Ecto neural progenitor cell (in vitro differentiated cells): ENCODE data around the gene CDH15.

Experiments
- DNase-seq: peaks from one replicate; pipeline ENCODE4 v3.0.0-alpha.2; 2018; ENCODE audit warnings: low spot score

The CDH15 gene

GRCh38 chr16:89140981-89141883 lies 30.3 kb upstream of the CDH15 start:
- DNase-seq = no peak

GRCh38 chr16:89141884-89142267 lies 29.7 kb upstream of the CDH15 start:
- DNase-seq = no peak

GRCh38 chr16:89142474-89143195 lies 28.9 kb upstream of the CDH15 start:
- DNase-seq = no peak

GRCh38 chr16:89143201-89143741 lies 28.3 kb upstream of the CDH15 start:
- DNase-seq = no peak

- DNase-seq = no peak
These were observed 27.5 kb upstream of the CDH15 start for GRCh38 chr16:89143911-89144675.

- DNase-seq = no peak
These were observed 26.9 kb upstream of the CDH15 start for GRCh38 chr16:89144681-89145080.

GRCh38 chr16:89145406-89146161 lies 26.0 kb upstream of the CDH15 start:
- no peak for DNase-seq

GRCh38 chr16:89146211-89147005 lies 25.1 kb upstream of the CDH15 start:
- no peak for DNase-seq

- DNase-seq = no peak
These were observed 24.3 kb upstream of the CDH15 start for GRCh38 chr16:89147085-89147817.

- no peak for DNase-seq
These were observed 22.2 kb upstream of the CDH15 start for GRCh38 chr16:89149386-89149785.

GRCh38 chr16:89150090-89150835 lies 21.3 kb upstream of the CDH15 start:
- DNase-seq = no peak

- no peak for DNase-seq
These were observed 20.6 kb upstream of the CDH15 start for GRCh38 chr16:89150981-89151380.

- DNase-seq = no peak
These were observed 18.5 kb upstream of the CDH15 start for GRCh38 chr16:89152831-89153700.

GRCh38 chr16:89153848-89154271 lies 17.7 kb upstream of the CDH15 start:
- no peak for DNase-seq

GRCh38 chr16:89154390-89155183 lies 17.0 kb upstream of the CDH15 start:
- no peak for DNase-seq

- DNase-seq = no peak
These were observed 16.3 kb upstream of the CDH15 start for GRCh38 chr16:89155184-89155679.
